ENCODE results near the gene OOSP1. TPM values are rescaled to one million over a fixed set of nuclear protein-coding genes. Genes with fewer than 3 reads are reported as not detected.
"Not testable (repeated sequence)": the region's sequence is repeated elsewhere in the genome, so short reads cannot be mapped to it uniquely, and the experiment has no call there.

OOSP1 gene
- total RNA-seq, 1 donor from 2014 or later, result not detected

DNA sequence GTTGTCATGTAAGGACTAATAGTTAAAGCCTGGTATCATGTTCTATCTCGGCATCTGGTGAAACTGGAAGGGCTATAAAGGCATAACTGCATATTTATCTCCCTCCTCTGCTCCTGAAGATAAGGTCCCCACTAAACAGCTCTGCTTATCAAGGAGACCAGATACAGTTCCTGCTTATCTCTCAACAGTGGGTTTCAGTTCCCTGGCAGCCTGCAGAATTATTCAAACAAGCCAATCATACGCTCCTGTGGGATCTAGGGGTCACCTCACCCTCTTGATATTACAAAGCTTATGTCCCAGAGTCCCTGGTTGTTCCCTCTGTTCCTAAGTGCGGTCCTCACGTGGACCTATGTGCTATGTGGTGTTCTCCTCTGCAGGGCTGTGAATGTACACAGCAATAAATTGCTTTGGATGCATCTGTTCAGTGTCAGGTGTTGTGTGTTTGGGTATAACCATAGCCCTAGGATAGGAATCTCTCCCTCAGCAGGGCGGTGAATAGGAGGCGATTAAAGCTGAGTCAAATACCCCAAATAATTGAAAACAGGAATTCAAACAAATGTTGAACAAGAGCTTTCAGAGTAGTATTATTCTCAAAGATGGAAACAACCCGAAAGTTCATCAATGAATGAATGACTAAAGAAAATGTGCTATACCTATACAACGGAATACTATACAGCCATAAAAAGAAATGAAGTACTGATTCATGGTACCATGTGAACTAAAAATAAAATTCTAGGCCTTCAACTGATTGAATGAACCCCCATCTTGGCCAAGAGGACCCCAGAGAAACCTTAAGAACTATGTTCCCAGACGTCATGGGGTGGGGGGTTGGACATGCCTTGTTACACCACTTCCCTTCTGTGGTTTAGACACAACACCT is 22.5 kb downstream of the OOSP1 start:
- DNase-seq (ENCODE audit: low read depth), result no peak

DNA sequence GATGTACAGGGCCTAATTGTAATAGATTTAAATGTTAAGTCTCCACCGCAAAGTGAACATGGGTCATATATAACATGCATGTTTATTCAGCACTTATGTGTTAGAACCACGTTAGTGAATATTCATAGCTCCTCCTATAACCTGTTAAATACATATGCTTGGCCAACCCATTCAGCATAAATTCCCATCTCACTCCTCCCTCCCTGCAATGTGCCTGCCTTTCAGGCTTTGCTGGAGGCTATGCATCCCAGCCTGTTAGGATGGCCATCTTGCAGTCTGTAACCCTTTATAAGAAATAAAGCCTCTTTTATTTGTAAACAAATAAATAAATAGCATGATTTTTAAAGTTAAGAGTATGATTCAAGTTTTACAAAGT is 23.9 kb downstream of the OOSP1 start:
- no peak for DNase-seq (ENCODE audit: low read depth)

GRCh38 chr11:59963733-59964132 is 25.5 kb downstream of the OOSP1 start, which contains the start of gene OOSP4A:
Gene OOSP4A (plus strand): TSS chr11:59964033. CDS start chr11:59964033, 0 bp downstream.
- no peak for DNase-seq (ENCODE audit: low read depth)

DNA sequence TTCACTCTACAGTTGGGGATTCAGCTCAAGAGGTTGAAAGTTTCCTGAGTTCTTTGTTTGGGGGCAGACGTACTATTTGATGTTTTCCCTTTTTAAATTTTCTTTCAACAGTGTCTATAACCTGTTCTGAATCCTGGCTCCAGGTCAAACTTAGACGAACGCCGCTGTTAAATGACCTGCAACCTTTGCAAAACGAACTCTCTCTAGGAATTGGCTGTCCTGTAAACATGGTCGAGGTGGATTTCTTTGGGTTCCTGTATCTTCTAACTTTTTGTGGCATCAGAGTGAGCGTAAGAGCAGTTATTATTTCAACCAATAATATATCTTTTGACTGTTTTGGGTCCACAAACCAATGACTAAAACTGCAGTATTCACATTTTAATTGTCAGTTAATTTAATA is 27.2 kb downstream of the OOSP1 start:
- DNase-seq (ENCODE audit: low read depth), result no peak

DNA sequence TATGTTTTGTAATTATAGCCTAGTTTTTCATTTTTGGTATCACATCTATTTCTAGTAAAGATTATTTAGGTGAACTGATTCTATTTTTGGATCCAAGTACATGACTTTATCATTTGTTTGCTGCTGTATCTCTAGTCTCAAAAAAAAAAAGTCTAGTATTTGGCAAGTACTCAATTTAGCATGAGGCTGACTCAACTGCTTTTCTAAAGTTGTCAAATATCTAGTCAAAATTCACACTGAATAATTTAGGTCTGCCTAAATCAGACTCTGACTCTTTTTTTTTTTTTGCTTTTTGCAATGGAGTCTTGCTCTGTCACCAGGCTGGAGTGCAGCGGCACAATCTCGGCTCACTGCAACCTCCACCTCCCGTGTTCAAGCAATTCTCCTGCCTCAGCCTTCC is 28.0 kb downstream of the OOSP1 start:
- no peak for DNase-seq (ENCODE audit: low read depth)

DNA sequence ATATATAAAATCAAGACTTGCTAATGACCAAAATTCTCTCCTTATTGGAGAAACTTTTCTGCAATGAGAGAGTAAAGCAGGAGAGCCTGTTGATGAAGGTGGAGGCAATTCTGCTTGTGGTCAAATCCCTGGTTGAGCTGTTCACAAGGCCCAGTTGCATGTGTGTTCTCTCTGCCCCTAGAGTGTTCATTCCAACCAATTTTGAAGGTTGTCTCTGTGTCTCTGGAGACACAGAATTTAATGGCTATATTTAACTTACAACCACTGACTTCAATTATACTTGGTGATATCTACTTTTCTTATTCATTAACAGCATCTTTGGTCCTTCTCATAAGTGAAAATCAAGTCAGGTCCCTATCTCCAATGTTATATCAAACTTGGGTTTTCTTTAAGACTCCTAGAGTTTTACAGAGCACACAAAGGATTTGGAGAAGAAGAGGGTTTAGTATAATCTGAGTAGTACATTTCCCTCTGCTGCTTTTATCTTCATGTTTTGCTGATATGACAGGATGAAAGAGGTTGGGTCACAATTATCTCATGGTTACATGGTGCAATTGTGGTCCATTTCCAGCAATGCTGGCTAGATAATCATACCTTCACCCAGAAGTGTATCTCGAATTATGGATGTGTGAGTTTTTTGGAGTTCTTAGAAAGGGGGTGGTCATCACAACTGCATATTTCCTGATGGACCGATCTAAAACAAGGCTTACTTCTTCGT is 29.6 kb downstream of the OOSP1 start:
- DNase-seq (ENCODE audit: low read depth), result no peak

- DNase-seq (ENCODE audit: low read depth), result no peak
Measured at GRCh38 chr11:59968395-59968783, 30.2 kb downstream of the OOSP1 start.

DNA sequence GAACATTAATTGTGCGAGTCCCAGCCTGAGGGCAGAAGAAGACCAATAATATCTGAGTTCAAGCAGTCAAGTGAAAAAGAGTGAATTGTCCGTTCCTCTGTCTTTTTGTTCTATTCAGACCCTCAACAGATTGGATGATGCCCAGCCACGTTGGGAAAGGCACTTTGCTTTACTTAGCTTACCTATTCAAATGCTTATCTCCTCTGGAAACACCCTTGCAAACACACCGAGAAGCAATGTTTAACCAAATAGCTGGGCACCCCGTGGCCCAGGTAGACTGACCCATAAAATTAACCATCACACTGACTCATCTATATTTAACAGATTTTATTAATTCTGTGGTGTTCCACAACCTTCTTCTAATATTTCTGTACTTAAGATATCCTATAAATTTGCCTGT is 34.9 kb downstream of the OOSP1 start:
- no peak for DNase-seq (ENCODE audit: low read depth)

GRCh38 chr11:59981106-59981770 is 43.0 kb downstream of the OOSP1 start:
- no peak for DNase-seq (ENCODE audit: low read depth)

GRCh38 chr11:59982037-59982436 is 43.8 kb downstream of the OOSP1 start:
- DNase-seq (ENCODE audit: low read depth), result not testable (repeated sequence)

DNA sequence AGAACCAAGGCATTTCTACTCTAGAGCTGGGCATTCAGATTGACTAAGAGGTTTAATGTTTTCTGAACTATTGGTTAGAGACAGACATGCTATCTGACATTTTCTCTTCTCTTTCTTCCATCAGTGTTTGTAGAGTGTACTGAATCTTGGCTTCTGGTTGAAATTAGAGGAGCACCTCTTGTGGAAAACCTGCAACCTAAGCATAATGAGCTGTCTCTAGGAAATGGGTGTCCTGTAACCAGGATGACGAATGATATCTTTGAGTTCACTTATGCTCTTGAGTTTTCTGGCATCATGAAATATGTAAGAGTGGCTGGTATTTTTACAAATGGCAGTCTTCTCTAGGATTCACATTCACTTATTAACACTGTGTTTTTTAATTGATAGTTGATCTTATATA is 45.0 kb downstream of the OOSP1 start:
- DNase-seq (ENCODE audit: low read depth), result no peak

GRCh38 chr11:59984368-59984767 is 46.1 kb downstream of the OOSP1 start:
- DNase-seq (ENCODE audit: low read depth), result no peak

- DNase-seq (ENCODE audit: low read depth), result no peak
Measured at GRCh38 chr11:59990421-59990820, 52.2 kb downstream of the OOSP1 start.

DNA sequence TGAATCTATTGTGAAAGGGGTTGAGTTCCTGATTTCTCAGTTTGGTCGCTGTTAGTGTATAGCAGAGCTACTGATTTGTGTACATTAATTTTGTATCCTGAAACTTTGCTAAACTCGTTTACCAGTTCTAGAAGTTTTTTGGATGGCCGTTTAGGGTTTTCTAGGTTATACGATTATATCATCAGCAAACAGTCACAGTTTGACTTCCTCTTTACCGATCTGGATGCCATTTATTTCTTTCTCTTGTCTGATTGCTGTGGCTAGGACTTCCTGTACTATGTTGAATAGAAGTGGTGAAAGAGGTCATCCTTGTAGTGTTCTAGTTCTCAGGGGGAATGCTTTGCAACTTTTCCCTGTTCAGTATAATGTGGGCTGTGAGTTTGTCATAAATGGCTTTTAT is 54.2 kb downstream of the OOSP1 start:
- no peak for DNase-seq (ENCODE audit: low read depth)

- no peak for DNase-seq (ENCODE audit: low read depth)
Measured at GRCh38 chr11:59997800-59998199, 59.6 kb downstream of the OOSP1 start.

- no peak for DNase-seq (ENCODE audit: low read depth)
Measured at GRCh38 chr11:59999691-60000090, 61.5 kb downstream of the OOSP1 start.

DNA sequence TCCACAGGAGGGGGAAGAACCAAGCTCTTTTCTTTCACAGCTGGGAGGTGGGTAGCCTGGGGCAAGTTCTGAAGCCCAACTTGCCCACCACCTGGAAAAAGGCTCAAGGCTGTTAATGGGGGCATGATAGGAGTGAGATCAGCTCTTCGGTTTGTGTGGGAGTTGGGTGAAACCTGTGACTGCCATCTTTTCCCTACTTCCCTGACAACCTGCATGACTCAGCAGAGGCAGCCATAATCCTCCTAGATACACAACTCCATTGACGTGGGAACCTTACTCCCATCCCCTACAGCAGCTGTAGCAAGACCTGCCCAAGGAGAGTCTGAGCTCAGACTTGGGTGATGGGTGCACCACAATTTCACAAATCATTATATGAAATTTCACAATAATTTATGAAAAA is 65.5 kb downstream of the OOSP1 start:
- no peak for DNase-seq (ENCODE audit: low read depth)

DNA sequence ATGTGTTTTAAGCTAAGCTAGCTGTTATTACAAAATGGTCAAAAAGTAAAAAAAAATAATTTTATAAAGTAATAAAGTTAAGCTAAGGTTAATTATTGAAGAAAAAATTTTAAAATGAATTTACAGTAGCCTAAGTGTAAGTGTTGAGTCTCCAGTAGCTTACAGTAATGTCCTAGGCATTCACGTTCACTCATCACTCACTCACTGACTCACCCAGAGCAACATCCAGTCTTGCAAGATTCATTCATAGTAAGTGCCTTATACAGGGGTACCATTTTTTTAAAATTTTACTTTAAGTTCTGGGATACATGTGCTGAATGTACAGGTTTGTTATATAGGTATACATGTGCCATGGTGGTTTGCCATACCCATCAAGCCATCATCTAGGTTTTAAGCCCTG is 67.1 kb downstream of the OOSP1 start:
- no peak for DNase-seq (ENCODE audit: low read depth)
